HepG2 (cell line): ENCODE measurements around the gene CPOX. TPM values are rescaled to one million over a fixed set of nuclear protein-coding genes. Genes with fewer than 3 reads are reported as not detected.

Experiments used
- ATAC-seq: fragments of 200-7000 bp; cut with Tn5 transposase; 3 replicates; pipeline ENCODE4 v1.9.1; 2020; ENCODE audit warnings: mild to moderate bottlenecking, moderate library complexity
- BruUV-seq: library from RNA; stranded (reverse); fragments of 400-500 nt; replicated peaks from 2 replicates; lab custom pipeline; 2021; lab: Mats Ljungman, UMichigan
- CTCF ChIA-PET: fragments of 300-600 bp; formaldehyde crosslinking; extraction: SDS; loops from one replicate; lab custom pipeline; 2021; ENCODE audit warnings: low total read pairs, inconsistent platforms, low intra/inter-chr PET ratio; lab: Yijun Ruan, JAX
- POLR2A ChIA-PET: fragments of 350-600 bp; sonication (Branson Sonifier 250); formaldehyde crosslinking; loops from one replicate; lab custom pipeline; 2020; ENCODE audit warnings: antibody characterized with exemption, inconsistent platforms; lab: Yijun Ruan, JAX
- DNase-seq: peaks from one replicate; pipeline ENCODE4 v3.0.0-alpha.2; 2015; ENCODE audit warnings: low spot score
- FAIRE-seq: peaks from 3 replicates; lab custom pipeline; 2011; peaks lifted over from hg19 to GRCh38; lab: Jason Lieb, UNC
- H2AFZ ChIP-seq: one replicate; pipeline ENCODE4 v1.6.1; 2011; ENCODE audit warnings: low read length, inconsistent platforms
- H3K27ac ChIP-seq: fragments of 300-600 bp; 3 replicates; pipeline ENCODE4 v1.8.0; 2011; ENCODE audit warnings: mixed run types, mild to moderate bottlenecking, mixed read lengths, low read length, inconsistent platforms; ENCODE audit not compliant: insufficient read depth; ENCODE audit errors: extremely low read length
- H3K27me3 ChIP-seq, 2 experiments: fragments of 200-600 bp in 1 of 2; 2 replicates in 1 of 2; 3 replicates in 1 of 2; pipeline versions ENCODE4 v1.6.0 to v1.8.0; 2011; ENCODE audit warnings: low read length in 2 of 2, mild to moderate bottlenecking in 2 of 2, moderate library complexity in 2 of 2, inconsistent platforms in 1 of 2; ENCODE audit not compliant: insufficient read depth in 2 of 2, control insufficient read depth in 1 of 2
- H3K36me3 ChIP-seq, 2 experiments: fragments of 200-600 bp in 1 of 2; replicated peaks in 1 of 2; 2 replicates in 1 of 2; 3 replicates in 1 of 2; pipeline versions ENCODE4 v1.5.1 to v1.8.0; 2011; ENCODE audit warnings: low read length in 2 of 2, inconsistent platforms in 1 of 2; ENCODE audit not compliant: insufficient read depth in 2 of 2, control insufficient read depth in 1 of 2
- H3K4me1 ChIP-seq: 2 replicates; pipeline ENCODE4 v1.5.1; 2012; ENCODE audit warnings: low read length, inconsistent platforms; ENCODE audit not compliant: insufficient read depth
- H3K4me2 ChIP-seq: 2 replicates; pipeline ENCODE4 v1.6.0; 2011; ENCODE audit warnings: low read depth, low read length, inconsistent platforms
- H3K4me3 ChIP-seq, 3 experiments: fragments of 200-600 bp in 1 of 3; sonication (generic), shearing (Covaris generic) in 1 of 3; replicated peaks in 1 of 3; 2 replicates each; pipeline ENCODE4 v1.5.1; 2011 to 2016; ENCODE audit warnings: low read length in 3 of 3, inconsistent platforms in 2 of 3, low read depth in 2 of 3, mild to moderate bottlenecking in 2 of 3, control low read depth in 1 of 3, mixed read lengths in 1 of 3; ENCODE audit not compliant: insufficient read depth in 1 of 3
- H3K79me2 ChIP-seq: one replicate; pipeline ENCODE4 v1.6.1; 2011; ENCODE audit warnings: low read length, inconsistent platforms; ENCODE audit not compliant: insufficient read depth
- H3K9ac ChIP-seq: 2 replicates; pipeline ENCODE4 v1.6.0; 2011; ENCODE audit warnings: mild to moderate bottlenecking, low read depth, low read length, inconsistent platforms; ENCODE audit not compliant: insufficient read depth
- H3K9me3 ChIP-seq: 2 replicates; pipeline ENCODE4 v1.5.1; 2012; ENCODE audit warnings: mild to moderate bottlenecking, low read length
- H4K20me1 ChIP-seq: 2 replicates; pipeline ENCODE4 v1.6.0; 2011; ENCODE audit warnings: inconsistent platforms, mild to moderate bottlenecking, low read length, moderate library complexity; ENCODE audit not compliant: insufficient read depth
- EZH2 ChIP-seq: conservative IDR thresholded peaks from 2 replicates; pipeline ENCODE4 v1.6.1; 2012; ENCODE audit warnings: mild to moderate bottlenecking, low read depth, low read length, moderate library complexity
- HOXA7 ChIP-seq: sonication (generic); formaldehyde crosslinking; IDR thresholded peaks from 2 replicates; pipeline ENCODE4 v1.8.1; 2022; ENCODE audit warnings: mild to moderate bottlenecking, missing genetic modification reagents, moderate library complexity
- NFE2L1 ChIP-seq: sonication (generic); formaldehyde crosslinking; IDR thresholded peaks from 2 replicates; pipeline ENCODE4 v1.4.0; 2020; ENCODE audit warnings: missing genetic modification reagents, mild to moderate bottlenecking, borderline replicate concordance
- NR3C1 ChIP-seq: sonication (generic); formaldehyde crosslinking; IDR thresholded peaks from 2 replicates; pipeline ENCODE4 v1.4.0; 2020; ENCODE audit warnings: missing genetic modification reagents
- REXO4 ChIP-seq: sonication (generic); formaldehyde crosslinking; IDR thresholded peaks from 2 replicates; pipeline ENCODE4 v1.8.0; 2022; ENCODE audit warnings: missing genetic modification reagents, mild to moderate bottlenecking, borderline replicate concordance
- SP4 ChIP-seq: sonication (generic); formaldehyde crosslinking; IDR thresholded peaks from 2 replicates; pipeline ENCODE4 v1.8.1; 2023; ENCODE audit warnings: mild to moderate bottlenecking, missing genetic modification reagents
- ZFP41 ChIP-seq: sonication (generic); formaldehyde crosslinking; IDR thresholded peaks from 2 replicates; pipeline ENCODE4 v1.4.0; 2020; ENCODE audit warnings: mild to moderate bottlenecking, missing genetic modification reagents, borderline replicate concordance
- ZMYM2 ChIP-seq: sonication (generic); formaldehyde crosslinking; IDR thresholded peaks from 2 replicates; pipeline ENCODE4 v1.8.0; 2022; ENCODE audit warnings: mild to moderate bottlenecking, missing genetic modification reagents
- ZMYM4 ChIP-seq: sonication (generic); formaldehyde crosslinking; IDR thresholded peaks from 2 replicates; pipeline ENCODE4 v1.8.1; 2023; ENCODE audit warnings: mild to moderate bottlenecking, missing genetic modification reagents
- ZNF44 ChIP-seq: sonication (generic); formaldehyde crosslinking; IDR thresholded peaks from 2 replicates; pipeline ENCODE4 v1.5.1; 2020; ENCODE audit warnings: mild to moderate bottlenecking, missing genetic modification reagents
- ZNF441 ChIP-seq: sonication (generic); formaldehyde crosslinking; IDR thresholded peaks from 2 replicates; pipeline ENCODE4 v1.7.0; 2021; ENCODE audit warnings: missing genetic modification reagents, borderline replicate concordance
- ZNF547 ChIP-seq: sonication (generic); formaldehyde crosslinking; IDR thresholded peaks from 2 replicates; pipeline ENCODE4 v1.5.1; 2020; ENCODE audit warnings: mild to moderate bottlenecking, missing genetic modification reagents
- in situ Hi-C: cut with HindIII; loops from 2 replicates; pipeline ENCODE4 v1.10.0; 2017; ENCODE audit warnings: low pct_unique_long_range_greater_than_20kb; ENCODE audit not compliant: extremely low pct_ligation_motif_present
- intact Hi-C: fragments of 100-400 bp; cut with micrococcal nuclease; formaldehyde crosslinking; loops from one replicate; pipeline ENCODE4 v1.10.0; 2022; ENCODE audit not compliant: unreplicated experiment
- polyA plus RNA-seq, 8 experiments: library from polyadenylated mRNA; depleted of rRNA in 3 of 8; stranded (reverse) in 7 of 8; unstranded in 1 of 8; fragments of >200 nt; fragmentation: Illumina TruSeq in 4 of 8; extraction: Trizol in 4 of 8; gene quantifications; 2 replicates each; pipeline versions ENCODE4 v1.2.1 to v1.2.3, GENCODE V29; 2011 to 2016; ENCODE audit warnings: low read depth in 4 of 8, missing spikeins in 1 of 8, mixed read lengths in 1 of 8; ENCODE audit not compliant: insufficient read depth in 1 of 8
- total RNA-seq, 5 experiments: library from RNA; depleted of rRNA; stranded (reverse); fragments of >200 nt; fragmentation: Illumina TruSeq; extraction: Trizol; gene quantifications; 2 replicates each; pipeline ENCODE4 v1.2.3, GENCODE V29; 2016; ENCODE audit warnings: low read depth in 1 of 5
- TF ChIP-seq, protein P1 (sequence below): sonication (generic); formaldehyde crosslinking; conservative IDR thresholded peaks from 2 replicates; pipeline ENCODE4 v1.4.0; 2020; ENCODE audit warnings: missing genetic modification reagents
- TF ChIP-seq, protein P2 (sequence below): sonication (generic); formaldehyde crosslinking; IDR thresholded peaks from 2 replicates; pipeline ENCODE4 v1.5.0; 2020; ENCODE audit warnings: mild to moderate bottlenecking, missing genetic modification reagents
- TF ChIP-seq, protein P3 (sequence below): sonication (generic); formaldehyde crosslinking; IDR thresholded peaks from 2 replicates; pipeline ENCODE4 v1.4.0; 2020; ENCODE audit warnings: missing genetic modification reagents
- TF ChIP-seq, protein P4 (sequence below): sonication (generic); formaldehyde crosslinking; IDR thresholded peaks from 2 replicates; pipeline ENCODE4 v1.5.1; 2020; ENCODE audit warnings: mild to moderate bottlenecking, missing genetic modification reagents

The CPOX gene
- total and polyA plus RNA-seq, 2 of the 13 experiments (the other 11 are each of a cell fraction or from before 2014, with no cell fraction given) = 34.2 to 37.2 TPM

DNA sequence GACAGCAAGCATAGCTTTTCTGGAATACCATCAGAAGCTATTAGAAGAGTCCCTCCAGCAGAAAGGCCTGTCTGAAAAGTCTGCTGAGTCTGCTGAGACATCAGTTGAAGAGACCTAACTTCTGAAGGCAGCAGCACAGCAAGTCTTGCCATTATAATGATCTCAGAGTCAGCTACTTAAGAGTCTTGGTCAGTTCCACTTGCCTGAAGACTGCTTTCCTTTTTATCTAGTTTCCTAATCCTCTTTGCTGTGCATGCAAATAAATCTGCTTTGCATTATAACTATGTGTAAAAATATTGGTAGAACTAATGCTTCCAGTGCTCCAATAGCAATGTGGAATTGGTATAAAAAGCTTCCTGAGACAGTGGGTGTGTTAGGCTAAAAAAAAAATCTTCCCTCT, 34.9 kb upstream of the CPOX start:
- Histone ChIP-seq H3K9me3 (no peaks in the 10 kb centered on the region), H3K4me2 (no peak overlapping the region), H3K27me3 (peaks cover 0 to 3% of the 10 kb centered on the region in 2 experiments; a peak in 1 of 5 replicates), H3K79me2 (no peaks in the 10 kb centered on the region), H3K9ac (no peak overlapping the region), H3K4me1 (no peaks in the 10 kb centered on the region), H3K36me3 (no peaks in the 10 kb centered on the region), H4K20me1 (no peaks in the 10 kb centered on the region), H2AFZ (no peak overlapping the region), H3K27ac (no peak overlapping the region), H3K4me3 (no peak overlapping the region)
- ATAC-seq = no peak
- no peak for DNase-seq
- no peak for FAIRE-seq
- intact Hi-C loops (no loop called here), in situ Hi-C loops (no loop called here)
- ChIA-PET POLR2A (no interaction called here), CTCF (no interaction called here)
- BruUV-seq = no TSS peak
- TF ChIP-seq ZNF547 (CRISPR knock-in tag) (no peak), HOXA7 (CRISPR knock-in tag) (no peak), NR3C1 (CRISPR knock-in tag) (no peak), ZNF441 (CRISPR knock-in tag) (no peak), ZMYM2 (CRISPR knock-in tag) (no peak), ZMYM4 (no peak), NFE2L1 (CRISPR knock-in tag) (no peak), ZFP41 (no peak), REXO4 (no peak), ZNF44 (CRISPR knock-in tag) (no peak), SP4 (no peak), EZH2 (no peak)
- TF ChIP-seq, protein P1, sequence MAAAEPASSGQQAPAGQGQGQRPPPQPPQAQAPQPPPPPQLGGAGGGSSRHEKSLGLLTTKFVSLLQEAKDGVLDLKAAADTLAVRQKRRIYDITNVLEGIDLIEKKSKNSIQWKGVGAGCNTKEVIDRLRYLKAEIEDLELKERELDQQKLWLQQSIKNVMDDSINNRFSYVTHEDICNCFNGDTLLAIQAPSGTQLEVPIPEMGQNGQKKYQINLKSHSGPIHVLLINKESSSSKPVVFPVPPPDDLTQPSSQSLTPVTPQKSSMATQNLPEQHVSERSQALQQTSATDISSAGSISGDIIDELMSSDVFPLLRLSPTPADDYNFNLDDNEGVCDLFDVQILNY (CRISPR knock-in tag) = no peak
- TF ChIP-seq, protein P2, sequence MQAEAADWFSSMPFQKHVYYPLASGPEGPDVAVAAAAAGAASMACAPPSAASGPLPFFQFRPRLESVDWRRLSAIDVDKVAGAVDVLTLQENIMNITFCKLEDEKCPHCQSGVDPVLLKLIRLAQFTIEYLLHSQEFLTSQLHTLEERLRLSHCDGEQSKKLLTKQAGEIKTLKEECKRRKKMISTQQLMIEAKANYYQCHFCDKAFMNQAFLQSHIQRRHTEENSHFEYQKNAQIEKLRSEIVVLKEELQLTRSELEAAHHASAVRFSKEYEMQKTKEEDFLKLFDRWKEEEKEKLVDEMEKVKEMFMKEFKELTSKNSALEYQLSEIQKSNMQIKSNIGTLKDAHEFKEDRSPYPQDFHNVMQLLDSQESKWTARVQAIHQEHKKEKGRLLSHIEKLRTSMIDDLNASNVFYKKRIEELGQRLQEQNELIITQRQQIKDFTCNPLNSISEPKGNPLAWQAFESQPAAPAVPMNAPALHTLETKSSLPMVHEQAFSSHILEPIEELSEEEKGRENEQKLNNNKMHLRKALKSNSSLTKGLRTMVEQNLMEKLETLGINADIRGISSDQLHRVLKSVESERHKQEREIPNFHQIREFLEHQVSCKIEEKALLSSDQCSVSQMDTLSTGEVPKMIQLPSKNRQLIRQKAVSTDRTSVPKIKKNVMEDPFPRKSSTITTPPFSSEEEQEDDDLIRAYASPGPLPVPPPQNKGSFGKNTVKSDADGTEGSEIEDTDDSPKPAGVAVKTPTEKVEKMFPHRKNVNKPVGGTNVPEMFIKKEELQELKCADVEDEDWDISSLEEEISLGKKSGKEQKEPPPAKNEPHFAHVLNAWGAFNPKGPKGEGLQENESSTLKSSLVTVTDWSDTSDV (CRISPR knock-in tag) = no peak
- TF ChIP-seq, protein P3, sequence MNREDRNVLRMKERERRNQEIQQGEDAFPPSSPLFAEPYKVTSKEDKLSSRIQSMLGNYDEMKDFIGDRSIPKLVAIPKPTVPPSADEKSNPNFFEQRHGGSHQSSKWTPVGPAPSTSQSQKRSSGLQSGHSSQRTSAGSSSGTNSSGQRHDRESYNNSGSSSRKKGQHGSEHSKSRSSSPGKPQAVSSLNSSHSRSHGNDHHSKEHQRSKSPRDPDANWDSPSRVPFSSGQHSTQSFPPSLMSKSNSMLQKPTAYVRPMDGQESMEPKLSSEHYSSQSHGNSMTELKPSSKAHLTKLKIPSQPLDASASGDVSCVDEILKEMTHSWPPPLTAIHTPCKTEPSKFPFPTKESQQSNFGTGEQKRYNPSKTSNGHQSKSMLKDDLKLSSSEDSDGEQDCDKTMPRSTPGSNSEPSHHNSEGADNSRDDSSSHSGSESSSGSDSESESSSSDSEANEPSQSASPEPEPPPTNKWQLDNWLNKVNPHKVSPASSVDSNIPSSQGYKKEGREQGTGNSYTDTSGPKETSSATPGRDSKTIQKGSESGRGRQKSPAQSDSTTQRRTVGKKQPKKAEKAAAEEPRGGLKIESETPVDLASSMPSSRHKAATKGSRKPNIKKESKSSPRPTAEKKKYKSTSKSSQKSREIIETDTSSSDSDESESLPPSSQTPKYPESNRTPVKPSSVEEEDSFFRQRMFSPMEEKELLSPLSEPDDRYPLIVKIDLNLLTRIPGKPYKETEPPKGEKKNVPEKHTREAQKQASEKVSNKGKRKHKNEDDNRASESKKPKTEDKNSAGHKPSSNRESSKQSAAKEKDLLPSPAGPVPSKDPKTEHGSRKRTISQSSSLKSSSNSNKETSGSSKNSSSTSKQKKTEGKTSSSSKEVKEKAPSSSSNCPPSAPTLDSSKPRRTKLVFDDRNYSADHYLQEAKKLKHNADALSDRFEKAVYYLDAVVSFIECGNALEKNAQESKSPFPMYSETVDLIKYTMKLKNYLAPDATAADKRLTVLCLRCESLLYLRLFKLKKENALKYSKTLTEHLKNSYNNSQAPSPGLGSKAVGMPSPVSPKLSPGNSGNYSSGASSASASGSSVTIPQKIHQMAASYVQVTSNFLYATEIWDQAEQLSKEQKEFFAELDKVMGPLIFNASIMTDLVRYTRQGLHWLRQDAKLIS (CRISPR knock-in tag) = no peak
- TF ChIP-seq, protein P4, sequence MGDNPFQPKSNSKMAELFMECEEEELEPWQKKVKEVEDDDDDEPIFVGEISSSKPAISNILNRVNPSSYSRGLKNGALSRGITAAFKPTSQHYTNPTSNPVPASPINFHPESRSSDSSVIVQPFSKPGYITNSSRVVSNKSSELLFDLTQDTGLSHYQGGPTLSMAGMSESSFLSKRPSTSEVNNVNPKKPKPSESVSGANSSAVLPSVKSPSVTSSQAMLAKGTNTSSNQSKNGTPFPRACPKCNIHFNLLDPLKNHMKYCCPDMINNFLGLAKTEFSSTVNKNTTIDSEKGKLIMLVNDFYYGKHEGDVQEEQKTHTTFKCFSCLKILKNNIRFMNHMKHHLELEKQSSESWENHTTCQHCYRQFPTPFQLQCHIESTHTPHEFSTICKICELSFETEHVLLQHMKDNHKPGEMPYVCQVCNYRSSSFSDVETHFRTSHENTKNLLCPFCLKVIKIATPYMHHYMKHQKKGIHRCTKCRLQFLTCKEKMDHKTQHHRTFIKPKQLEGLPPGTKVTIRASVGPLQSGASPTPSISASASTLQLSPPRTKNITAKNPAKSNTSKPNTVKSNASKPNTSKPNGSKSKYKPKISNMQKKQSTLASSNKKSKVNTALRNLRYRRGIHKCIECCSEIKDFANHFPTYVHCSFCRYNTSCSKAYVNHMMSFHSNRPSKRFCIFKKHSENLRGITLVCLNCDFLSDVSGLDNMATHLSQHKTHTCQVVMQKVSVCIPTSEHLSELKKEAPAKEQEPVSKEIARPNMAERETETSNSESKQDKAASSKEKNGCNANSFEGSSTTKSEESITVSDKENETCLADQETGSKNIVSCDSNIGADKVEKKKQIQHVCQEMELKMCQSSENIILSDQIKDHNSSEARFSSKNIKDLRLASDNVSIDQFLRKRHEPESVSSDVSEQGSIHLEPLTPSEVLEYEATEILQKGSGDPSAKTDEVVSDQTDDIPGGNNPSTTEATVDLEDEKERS (CRISPR knock-in tag) = no peak
